Smooth muscle cell (in vitro differentiated cells): ENCODE results near the gene CMSS1. TPM values are rescaled to one million over a fixed set of nuclear protein-coding genes. Genes with fewer than 3 reads are reported as not detected.

Experiments used
- DNase-seq: peaks from one replicate; lab custom pipeline; 2025; ENCODE audit not compliant: unreplicated experiment; lab: John Stamatoyannopoulos, UW
- H2AFZ ChIP-seq: fragments of 200-600 bp; sonication (generic); 2 replicates; pipeline ENCODE4 v1.6.0; 2016; ENCODE audit warnings: antibody characterized with exemption, low read depth, mild to moderate bottlenecking
- H3F3A ChIP-seq: fragments of 200-600 bp; sonication (generic); 2 replicates; pipeline ENCODE4 v1.6.0; 2017; ENCODE audit warnings: antibody characterized with exemption, low read depth
- H3K27ac ChIP-seq: fragments of 200-600 bp; sonication (generic); 2 replicates; pipeline ENCODE4 v1.5.1; 2016; ENCODE audit warnings: low read depth, mild to moderate bottlenecking
- H3K27me3 ChIP-seq: fragments of 200-600 bp; sonication (generic); 2 replicates; pipeline ENCODE4 v1.6.1; 2016; ENCODE audit warnings: low read depth, mild to moderate bottlenecking
- H3K36me3 ChIP-seq: fragments of 200-600 bp; sonication (generic); 2 replicates; pipeline ENCODE4 v1.5.1; 2016; ENCODE audit warnings: low read depth
- H3K4me1 ChIP-seq: fragments of 200-600 bp; sonication (generic); 2 replicates; pipeline ENCODE4 v1.5.1; 2016; ENCODE audit warnings: low read depth
- H3K4me2 ChIP-seq: fragments of 200-600 bp; sonication (generic); 2 replicates; pipeline ENCODE4 v1.6.0; 2016; ENCODE audit warnings: mild to moderate bottlenecking
- H3K4me3 ChIP-seq: fragments of 200-600 bp; sonication (generic); 2 replicates; pipeline ENCODE4 v1.5.1; 2016; ENCODE audit warnings: mild to moderate bottlenecking
- H3K79me2 ChIP-seq: fragments of 200-600 bp; sonication (generic); 2 replicates; pipeline ENCODE4 v1.6.0; 2016; ENCODE audit warnings: low read depth, mild to moderate bottlenecking
- H3K9ac ChIP-seq: fragments of 200-600 bp; sonication (generic); 2 replicates; pipeline ENCODE4 v1.6.0; 2016; ENCODE audit warnings: low read depth
- H3K9me3 ChIP-seq: fragments of 200-600 bp; sonication (generic); replicated peaks from 2 replicates; pipeline ENCODE4 v1.5.1; 2016; ENCODE audit warnings: low read depth
- H4K20me1 ChIP-seq: fragments of 200-600 bp; sonication (generic); 2 replicates; pipeline ENCODE4 v1.6.0; 2016; ENCODE audit warnings: low read depth
- CTCF ChIP-seq: fragments of 200-600 bp; sonication (generic); IDR thresholded peaks from 2 replicates; pipeline ENCODE4 v1.5.1; 2017; ENCODE audit warnings: borderline replicate concordance, mild to moderate bottlenecking, antibody characterized with exemption; ENCODE audit not compliant: insufficient read depth, poor library complexity, severe bottlenecking
- WGBS: methylation state at CpG from one replicate; pipeline ENCODE4 v1.1.7; 2016; ENCODE audit warnings: low lambda C conversion rate; 5-methylcytosine and 5-hydroxymethylcytosine counted together
- polyA plus RNA-seq: library from polyadenylated mRNA; unstranded; fragments of >200 nt; fragmentation: Nextera tagmentation; extraction: Ambion mirVana; gene quantifications from 2 replicates; pipeline ENCODE4 v1.2.1, GENCODE V29; 2016
- total RNA-seq: library from RNA; depleted of rRNA; stranded (reverse); fragments of >200 nt; gene quantifications from 2 replicates; pipeline ENCODE4 v1.2.3, GENCODE V29; 2014

CMSS1 gene
- total and polyA plus RNA-seq, 2 experiments from 2014 or later = 19.2 to 24.1 TPM

- H3K36me3 ChIP-seq = no peaks in the 10 kb centered on the region
- 74% methylated on average over 14 of the region's 14 CpGs for WGBS
- no peak overlapping the region for H3K9ac ChIP-seq
- peak overlapping the region; percentile 4 for H3K27ac ChIP-seq
- no peak overlapping the region for H3K4me2 ChIP-seq
- TF ChIP-seq CTCF = no peak
- no peaks in the 10 kb centered on the region for H3F3A ChIP-seq
- no peak for DNase-seq
- H3K79me2 ChIP-seq = peaks cover 27% of the 10 kb centered on the region
- H3K9me3 ChIP-seq = no peaks in the 10 kb centered on the region
- H3K4me3 ChIP-seq = no peak overlapping the region
- no peaks in the 10 kb centered on the region for H3K4me1 ChIP-seq
- H3K27me3 ChIP-seq = no peaks in the 10 kb centered on the region
- H4K20me1 ChIP-seq = no peaks in the 10 kb centered on the region
- H2AFZ ChIP-seq = no peak overlapping the region
Measured at GRCh38 chr3:99823723-99824711, 6.4 kb downstream of the CMSS1 start.

- H3K9ac ChIP-seq = no peak overlapping the region
- 67% methylated on average over 3 of the region's 3 CpGs for WGBS
- H3K4me2 ChIP-seq = no peak overlapping the region
Measured at GRCh38 chr3:99825004-99825640, 7.5 kb downstream of the CMSS1 start.

GRCh38 chr3:99829844-99830243, 12.2 kb downstream of the CMSS1 start:
- H3K4me2 ChIP-seq = no peak overlapping the region
- H3K9me3 ChIP-seq = no peaks in the 10 kb centered on the region
- H3K27me3 ChIP-seq = no peaks in the 10 kb centered on the region
- DNase-seq = no peak
- H3K4me3 ChIP-seq = no peak overlapping the region
- H3F3A ChIP-seq = no peaks in the 10 kb centered on the region
- no peaks in the 10 kb centered on the region for H3K36me3 ChIP-seq
- H3K79me2 ChIP-seq = peaks cover 29% of the 10 kb centered on the region
- H4K20me1 ChIP-seq = no peaks in the 10 kb centered on the region
- 95% methylated on average over 3 of the region's 3 CpGs for WGBS
- no peak overlapping the region for H3K27ac ChIP-seq
- H3K9ac ChIP-seq = no peak overlapping the region
- H3K4me1 ChIP-seq = no peaks in the 10 kb centered on the region
- no peak overlapping the region for H2AFZ ChIP-seq
- TF ChIP-seq CTCF = no peak

More at GRCh38 chr3:99825004-99825640, 7.5 kb downstream of the CMSS1 start:
- no peak for DNase-seq
- Histone ChIP-seq H4K20me1 (no peaks in the 10 kb centered on the region), H3K9me3 (no peaks in the 10 kb centered on the region), H2AFZ (no peak overlapping the region), H3K4me1 (no peaks in the 10 kb centered on the region), H3K27me3 (no peaks in the 10 kb centered on the region), H3K4me3 (no peak overlapping the region), H3K36me3 (no peaks in the 10 kb centered on the region), H3K27ac (peak overlapping the region; percentile 4), H3F3A (no peaks in the 10 kb centered on the region), H3K79me2 (peaks cover 28% of the 10 kb centered on the region)
- no peak for TF ChIP-seq CTCF
